ENCODE measurements around the gene CCR7. TPM values are rescaled to one million over a fixed set of nuclear protein-coding genes. Genes with fewer than 3 reads are reported as not detected.
"Not testable (repeated sequence)": the region's sequence is repeated elsewhere in the genome, so short reads cannot be mapped to it uniquely, and the experiment has no call there.

Gene CCR7
- total and polyA plus RNA-seq, 2 of the 4 experiments (the other 2 are of a cell fraction), result 0.14 to 0.36 TPM

DNA sequence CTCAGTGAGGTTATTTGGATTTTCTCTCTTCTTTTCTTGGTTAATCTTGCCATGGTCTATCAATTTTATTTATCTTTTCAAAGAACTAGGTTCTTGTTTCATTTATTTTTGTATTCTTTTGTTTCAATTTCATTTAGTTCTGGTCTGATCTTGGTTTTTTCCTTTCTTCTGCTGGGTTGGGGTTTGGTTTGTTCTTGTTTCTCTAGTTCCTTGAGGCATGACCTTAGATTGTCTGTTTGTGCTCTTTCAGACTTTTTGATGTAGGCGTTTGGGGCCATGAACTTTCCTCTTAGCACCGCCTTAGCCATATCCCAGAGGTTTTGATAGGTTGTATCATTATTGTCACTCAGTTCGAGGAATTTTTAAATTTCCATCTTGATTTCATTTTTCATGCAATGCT is 21.0 kb upstream of the CCR7 start:
- H4K8ac ChIP-seq (ENCODE audit: low read depth in 2 of 2, low read length in 2 of 2); H3K4me1 ChIP-seq (ENCODE audit: control insufficient read depth, insufficient read depth, low read length); ATAC-seq (ENCODE audit: low read depth); CTCF ChIA-PET; intact Hi-C loops (cut with micrococcal nuclease); H2BK15ac ChIP-seq (ENCODE audit: low read depth, low read length); dilution Hi-C loops (cut with HindIII; ENCODE audit: low sequenced_read_pairs, unreplicated experiment); H2BK20ac ChIP-seq (ENCODE audit: low read depth, low read length); H3K4ac ChIP-seq (ENCODE audit: low read depth, low read length); H2BK5ac ChIP-seq (ENCODE audit: low read depth, low read length, poor library complexity, severe bottlenecking); H2BK120ac ChIP-seq (ENCODE audit: low read depth, low read length); H4K91ac ChIP-seq (ENCODE audit: insufficient read depth, low read depth, low read length); H3K4me3 ChIP-seq (ENCODE audit: insufficient read depth, low read depth, low read length); H3K9me1 ChIP-seq (ENCODE audit: insufficient read depth, low read length); POLR2A ChIA-PET (ENCODE audit: unreplicated experiment); H3K79me1 ChIP-seq (ENCODE audit: low read depth in 1 of 2, low read length in 2 of 2); H2AK5ac ChIP-seq (ENCODE audit: low read depth, low read length); H3K27ac ChIP-seq (ENCODE audit: insufficient read depth, low read length); H3K36me3 ChIP-seq (ENCODE audit: control insufficient read depth, insufficient read depth, low read length); H3K23ac ChIP-seq (ENCODE audit: low read depth, low read length); H3K18ac ChIP-seq (ENCODE audit: low read depth, low read length); H3K9ac ChIP-seq (ENCODE audit: low read depth, low read length); H2AFZ ChIP-seq (replicated peaks; ENCODE audit: low read length, poor library complexity); DNase-seq; H4K5ac ChIP-seq (ENCODE audit: low read depth, low read length); H3K9me3 ChIP-seq (ENCODE audit: control insufficient read depth, insufficient read depth, low read length); in situ Hi-C loops (cut with MboI; ENCODE audit: low sequenced_read_pairs); H4K20me1 ChIP-seq (ENCODE audit: insufficient read depth, low read length); H3K4me2 ChIP-seq (ENCODE audit: low read depth, low read length); H3K56ac ChIP-seq (ENCODE audit: extremely low read depth, insufficient read depth, low read length); H3K14ac ChIP-seq (replicated peaks; ENCODE audit: low read depth, low read length); BruUV-seq (replicated peaks); H2AK9ac ChIP-seq (replicated peaks; ENCODE audit: low read depth, low read length, poor library complexity): not testable (repeated sequence)
- H3K27me3 ChIP-seq (ENCODE audit: control insufficient read depth, insufficient read depth, low read length), result peaks cover 33% of the 10 kb centered on the region
- WGBS, 2 experiments (ENCODE audit: extremely low coverage in 2 of 2, insufficient read length in 1 of 2), result no CpG with 5 or more reads among the region's 3 CpGs

DNA sequence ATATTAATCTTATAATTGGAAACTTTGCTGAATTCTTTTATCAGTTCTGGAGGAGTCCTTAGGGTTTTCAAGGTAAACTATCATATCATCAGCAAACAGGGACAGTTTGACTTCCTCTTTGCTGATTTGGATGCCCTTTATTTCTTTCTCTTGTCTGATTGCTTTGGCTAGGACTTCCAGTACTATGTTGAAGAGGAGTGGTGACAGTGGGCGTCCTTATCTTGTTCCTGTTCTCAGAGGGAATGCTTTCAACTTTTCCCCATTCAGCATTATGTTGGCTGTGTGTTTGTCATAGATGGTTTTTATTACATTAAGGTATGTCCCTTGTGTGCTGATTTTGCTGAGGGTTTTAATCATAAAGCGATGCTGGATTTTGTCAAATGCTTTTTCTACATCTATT is 19.7 kb upstream of the CCR7 start:
- H3K9ac ChIP-seq (ENCODE audit: low read depth, low read length); BruUV-seq (replicated peaks); POLR2A ChIA-PET (ENCODE audit: unreplicated experiment); H3K4me2 ChIP-seq (ENCODE audit: low read depth, low read length); H3K79me1 ChIP-seq (ENCODE audit: low read depth in 1 of 2, low read length in 2 of 2); H2BK15ac ChIP-seq (ENCODE audit: low read depth, low read length); H3K36me3 ChIP-seq (ENCODE audit: control insufficient read depth, insufficient read depth, low read length); H3K9me3 ChIP-seq (ENCODE audit: control insufficient read depth, insufficient read depth, low read length); H3K18ac ChIP-seq (ENCODE audit: low read depth, low read length); H2AK9ac ChIP-seq (replicated peaks; ENCODE audit: low read depth, low read length, poor library complexity); intact Hi-C loops (cut with micrococcal nuclease); H2BK5ac ChIP-seq (ENCODE audit: low read depth, low read length, poor library complexity, severe bottlenecking); H2BK20ac ChIP-seq (ENCODE audit: low read depth, low read length); H2AK5ac ChIP-seq (ENCODE audit: low read depth, low read length); H3K9me1 ChIP-seq (ENCODE audit: insufficient read depth, low read length); ATAC-seq (ENCODE audit: low read depth); DNase-seq; CTCF ChIA-PET; H3K4ac ChIP-seq (ENCODE audit: low read depth, low read length); in situ Hi-C loops (cut with MboI; ENCODE audit: low sequenced_read_pairs); H4K5ac ChIP-seq (ENCODE audit: low read depth, low read length); H3K27ac ChIP-seq (ENCODE audit: insufficient read depth, low read length); H2AFZ ChIP-seq (replicated peaks; ENCODE audit: low read length, poor library complexity); dilution Hi-C loops (cut with HindIII; ENCODE audit: low sequenced_read_pairs, unreplicated experiment); H3K14ac ChIP-seq (replicated peaks; ENCODE audit: low read depth, low read length); H3K23ac ChIP-seq (ENCODE audit: low read depth, low read length); H3K56ac ChIP-seq (ENCODE audit: extremely low read depth, insufficient read depth, low read length); H4K91ac ChIP-seq (ENCODE audit: insufficient read depth, low read depth, low read length); H4K20me1 ChIP-seq (ENCODE audit: insufficient read depth, low read length); H3K4me3 ChIP-seq (ENCODE audit: insufficient read depth, low read depth, low read length); H4K8ac ChIP-seq (ENCODE audit: low read depth in 2 of 2, low read length in 2 of 2); H3K4me1 ChIP-seq (ENCODE audit: control insufficient read depth, insufficient read depth, low read length); H2BK120ac ChIP-seq (ENCODE audit: low read depth, low read length): not testable (repeated sequence)
- WGBS, 2 experiments (ENCODE audit: extremely low coverage in 2 of 2, insufficient read length in 1 of 2), result no CpG with 5 or more reads among the region's 2 CpGs
- peaks cover 34% of the 10 kb centered on the region for H3K27me3 ChIP-seq (ENCODE audit: control insufficient read depth, insufficient read depth, low read length)

Measured in IMR-90 (cell line).